Adrenal gland (tissue), 5 donors: Measurements from ENCODE around the gene RALGAPB.

Experiments
- POLR2A ChIP-seq, 2 donors: fragments of 450-650 bp; IDR thresholded peaks; one replicate each; pipeline ENCODE4 v1.6.1; 2017; ENCODE audit warnings: antibody characterized with exemption in 2 of 2, mild to moderate bottlenecking in 2 of 2, moderate library complexity in 1 of 2
- TF ChIP-seq, protein P1 (sequence below), 6 experiments: fragments of 450-650 bp in 4 of 6; fragments of 200-600 bp in 2 of 6; sonication (generic) in 1 of 6; IDR thresholded peaks; 1 replicate in 5 of 6; 2 replicates in 1 of 6; pipeline versions ENCODE4 v1.5.1 to v1.8.0; 2016 to 2021; ENCODE audit warnings: antibody characterized with exemption in 6 of 6, mild to moderate bottlenecking in 2 of 6, moderate library complexity in 1 of 6
- donor health status: DM: no; HTN: no; CAD: no.

DNA sequence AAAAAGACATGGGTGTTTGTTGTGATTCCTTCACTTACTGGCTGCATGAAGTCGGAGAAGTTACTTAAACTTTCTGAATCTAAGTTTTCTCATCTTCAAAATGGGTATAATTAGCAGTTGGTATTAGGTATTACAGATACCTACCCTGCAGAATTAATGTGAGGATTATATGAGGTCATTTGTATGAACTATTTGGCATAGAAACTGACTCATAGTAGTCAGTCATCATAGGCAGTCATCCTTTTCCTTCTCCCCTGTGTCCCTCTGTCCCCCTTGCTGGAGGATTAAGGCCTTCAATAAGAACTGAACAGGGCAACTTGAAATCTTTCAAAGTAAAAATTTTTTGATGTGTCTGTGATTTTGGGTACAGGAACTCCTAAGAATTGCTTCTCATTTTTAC, 26.3 kb downstream of the RALGAPB start:
- TF ChIP-seq, protein P1, sequence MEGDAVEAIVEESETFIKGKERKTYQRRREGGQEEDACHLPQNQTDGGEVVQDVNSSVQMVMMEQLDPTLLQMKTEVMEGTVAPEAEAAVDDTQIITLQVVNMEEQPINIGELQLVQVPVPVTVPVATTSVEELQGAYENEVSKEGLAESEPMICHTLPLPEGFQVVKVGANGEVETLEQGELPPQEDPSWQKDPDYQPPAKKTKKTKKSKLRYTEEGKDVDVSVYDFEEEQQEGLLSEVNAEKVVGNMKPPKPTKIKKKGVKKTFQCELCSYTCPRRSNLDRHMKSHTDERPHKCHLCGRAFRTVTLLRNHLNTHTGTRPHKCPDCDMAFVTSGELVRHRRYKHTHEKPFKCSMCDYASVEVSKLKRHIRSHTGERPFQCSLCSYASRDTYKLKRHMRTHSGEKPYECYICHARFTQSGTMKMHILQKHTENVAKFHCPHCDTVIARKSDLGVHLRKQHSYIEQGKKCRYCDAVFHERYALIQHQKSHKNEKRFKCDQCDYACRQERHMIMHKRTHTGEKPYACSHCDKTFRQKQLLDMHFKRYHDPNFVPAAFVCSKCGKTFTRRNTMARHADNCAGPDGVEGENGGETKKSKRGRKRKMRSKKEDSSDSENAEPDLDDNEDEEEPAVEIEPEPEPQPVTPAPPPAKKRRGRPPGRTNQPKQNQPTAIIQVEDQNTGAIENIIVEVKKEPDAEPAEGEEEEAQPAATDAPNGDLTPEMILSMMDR (IDR thresholded peaks at IDR 0.05) = no peak
- no peak for TF ChIP-seq POLR2A (IDR thresholded peaks at IDR 0.05)
